GM13977 (cell line): ENCODE data around the gene OR2J2.
"Not testable (repeated sequence)": the region's sequence is repeated elsewhere in the genome, so short reads cannot be mapped to it uniquely, and the experiment has no call there.

Experiments used
- DNase-seq: peaks from one replicate; pipeline ENCODE4 v3.0.0; 2012; ENCODE audit warnings: low spot score
- in situ Hi-C: fragments of 300-500 bp; cut with MboI; formaldehyde crosslinking; loops from one replicate; pipeline ENCODE4 v1.12.0; 2022; ENCODE audit warnings: low sequenced_read_pairs, low pct_unique_long_range_greater_than_20kb, mixed read lengths, inconsistent platforms; ENCODE audit not compliant: unreplicated experiment
- TF ChIP-seq, protein P1 (sequence below): IDR thresholded peaks from 2 replicates; pipeline ENCODE4 v1.5.1; 2012; ENCODE audit warnings: mild to moderate bottlenecking, control low read depth; ENCODE audit not compliant: insufficient read depth; ENCODE audit errors: extremely low read depth, missing control alignments

Gene OR2J2

DNA sequence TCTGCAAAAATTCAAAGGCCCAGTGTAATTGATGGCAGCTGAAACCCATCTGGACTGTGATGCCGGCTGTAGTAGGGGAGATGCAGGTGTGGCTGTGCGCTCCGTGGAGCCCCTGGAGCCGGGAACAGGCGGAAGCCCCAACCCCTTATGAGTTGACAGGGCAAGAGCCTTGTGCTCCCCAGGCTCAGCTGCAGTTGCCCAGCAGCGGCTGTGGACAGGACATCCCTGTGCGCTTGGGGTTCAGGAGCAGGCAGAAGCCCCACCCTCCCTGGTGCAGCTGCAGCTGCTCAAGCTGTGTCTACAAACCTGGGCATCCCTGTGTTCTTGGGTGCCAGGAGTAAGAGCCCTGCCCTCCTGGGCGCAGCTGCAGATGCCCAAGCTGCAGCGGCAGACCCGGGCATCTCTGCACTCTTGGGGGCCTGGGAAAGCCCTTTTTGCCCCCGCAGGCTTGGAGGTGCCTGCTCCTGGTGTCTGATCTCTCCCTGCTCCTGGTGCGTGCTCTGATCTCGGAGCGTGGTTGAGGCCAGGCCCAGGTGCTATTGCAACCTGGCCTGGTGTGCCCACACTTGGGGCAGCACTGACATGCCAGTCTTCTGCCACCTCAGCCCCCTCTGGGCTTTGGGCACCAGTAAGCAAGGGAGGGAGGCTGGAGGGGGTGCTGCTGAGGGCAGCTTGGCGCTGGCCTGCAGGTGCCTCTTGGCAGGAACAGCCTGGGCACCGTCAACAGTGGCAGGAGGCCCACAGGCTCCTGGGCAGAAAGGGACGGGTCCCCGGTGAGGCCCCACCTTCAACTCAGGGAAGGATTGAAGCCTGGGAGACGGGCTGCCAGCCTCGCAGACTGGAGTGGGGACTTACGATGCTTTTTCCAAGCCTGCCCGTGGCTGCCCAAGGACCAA is 30.3 kb downstream of the OR2J2 start:
- no peak for DNase-seq
- TF ChIP-seq, protein P1, sequence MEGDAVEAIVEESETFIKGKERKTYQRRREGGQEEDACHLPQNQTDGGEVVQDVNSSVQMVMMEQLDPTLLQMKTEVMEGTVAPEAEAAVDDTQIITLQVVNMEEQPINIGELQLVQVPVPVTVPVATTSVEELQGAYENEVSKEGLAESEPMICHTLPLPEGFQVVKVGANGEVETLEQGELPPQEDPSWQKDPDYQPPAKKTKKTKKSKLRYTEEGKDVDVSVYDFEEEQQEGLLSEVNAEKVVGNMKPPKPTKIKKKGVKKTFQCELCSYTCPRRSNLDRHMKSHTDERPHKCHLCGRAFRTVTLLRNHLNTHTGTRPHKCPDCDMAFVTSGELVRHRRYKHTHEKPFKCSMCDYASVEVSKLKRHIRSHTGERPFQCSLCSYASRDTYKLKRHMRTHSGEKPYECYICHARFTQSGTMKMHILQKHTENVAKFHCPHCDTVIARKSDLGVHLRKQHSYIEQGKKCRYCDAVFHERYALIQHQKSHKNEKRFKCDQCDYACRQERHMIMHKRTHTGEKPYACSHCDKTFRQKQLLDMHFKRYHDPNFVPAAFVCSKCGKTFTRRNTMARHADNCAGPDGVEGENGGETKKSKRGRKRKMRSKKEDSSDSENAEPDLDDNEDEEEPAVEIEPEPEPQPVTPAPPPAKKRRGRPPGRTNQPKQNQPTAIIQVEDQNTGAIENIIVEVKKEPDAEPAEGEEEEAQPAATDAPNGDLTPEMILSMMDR, result no peak
- in situ Hi-C loops, result no loop called here

DNA sequence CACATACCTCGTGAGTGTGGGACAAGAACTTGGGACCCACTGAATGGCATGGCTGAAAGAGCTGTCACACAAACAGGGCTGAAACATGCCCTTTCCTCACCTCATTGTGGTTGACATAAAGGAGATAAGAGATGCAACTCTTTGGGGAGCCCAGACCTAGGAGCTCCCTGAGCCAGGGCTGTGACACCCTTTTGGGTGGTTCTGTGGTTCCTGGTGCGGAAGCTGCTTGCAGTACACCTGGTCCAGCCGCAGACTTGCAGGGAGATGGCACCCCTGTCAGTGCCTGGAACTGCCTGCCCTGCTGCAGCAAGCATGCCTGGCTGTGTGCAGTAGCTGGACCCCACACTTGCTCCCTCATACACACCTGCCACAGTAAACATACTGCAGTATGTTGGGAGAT is 31.3 kb downstream of the OR2J2 start:
- TF ChIP-seq, protein P1, result no peak
- DNase-seq, result no peak
- in situ Hi-C loops, result no loop called here

GRCh38 chr6:29211488-29211887 is 40.8 kb downstream of the OR2J2 start:
- in situ Hi-C loops, result no loop called here
- DNase-seq, result no peak
- TF ChIP-seq, protein P1, result no peak

DNA sequence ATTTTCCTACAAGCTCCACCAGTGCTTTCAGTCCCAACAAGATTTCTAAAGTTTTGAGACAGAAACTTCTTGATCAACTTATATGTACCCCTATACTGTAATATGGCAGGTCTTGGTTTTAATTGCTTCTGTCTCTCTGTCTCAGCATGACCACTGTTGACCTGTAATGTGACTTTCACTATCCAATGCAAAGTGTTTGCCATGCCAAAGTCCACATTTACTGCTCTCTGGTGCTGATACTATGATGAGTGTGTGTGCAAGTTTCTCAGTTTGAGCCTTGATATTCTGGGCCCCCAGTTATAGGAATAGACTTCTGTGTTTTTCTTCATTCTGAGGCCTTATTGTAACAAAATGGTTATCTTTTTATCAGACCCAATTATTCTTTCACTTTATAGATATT is 45.8 kb downstream of the OR2J2 start:
- in situ Hi-C loops, result no loop called here
- no peak for DNase-seq
- TF ChIP-seq, protein P1, result no peak

DNA sequence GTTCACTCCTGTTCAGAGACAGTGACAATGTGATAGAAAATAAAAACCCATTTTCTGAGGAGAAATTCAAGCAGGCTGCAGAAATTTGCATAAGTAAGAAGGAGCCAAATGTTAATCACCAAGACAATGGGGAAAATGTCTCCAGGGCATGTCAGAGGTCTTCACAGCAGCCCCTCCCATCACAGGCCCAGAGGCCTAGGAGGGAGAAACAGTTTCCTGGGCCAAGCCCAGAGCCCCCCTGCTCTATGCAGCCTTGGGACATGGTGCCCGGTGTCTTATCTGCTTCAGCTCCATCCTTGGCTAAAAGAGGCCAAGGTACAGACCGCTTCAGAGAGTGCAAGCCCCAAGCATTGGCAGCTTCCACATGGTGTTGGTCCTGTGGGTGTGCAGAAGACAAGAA is 46.5 kb downstream of the OR2J2 start:
- in situ Hi-C loops, DNase-seq: not testable (repeated sequence)

DNA sequence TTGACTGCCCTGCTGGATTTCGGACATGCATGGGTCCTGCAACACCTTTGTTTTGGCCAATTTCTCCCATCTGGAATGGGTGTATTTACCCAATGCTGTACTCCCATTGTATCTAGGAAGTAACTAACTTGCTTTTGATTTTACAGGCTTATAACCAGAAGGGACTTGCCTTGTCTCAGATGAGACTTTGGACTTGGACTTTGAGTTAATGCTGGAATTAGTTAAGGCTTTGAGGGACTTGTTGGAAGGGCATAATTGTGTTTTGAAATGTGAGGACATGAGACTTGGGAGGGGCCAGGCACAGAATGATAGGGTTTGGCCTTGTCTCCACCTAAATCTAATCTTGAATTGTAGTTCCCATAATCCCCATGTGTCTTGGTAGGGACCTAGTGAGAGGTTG is 47.3 kb downstream of the OR2J2 start:
- in situ Hi-C loops, DNase-seq: not testable (repeated sequence)
